HG03060 (cell line): ENCODE results near the gene CTNNA3.

ENCODE experiments used
- ATAC-seq: cut with Tn5 transposase; IDR thresholded peaks from one replicate; pipeline ENCODE4 v1.9.1; 2021; ENCODE audit warnings: low read depth, moderate number of reproducible peaks; ENCODE audit not compliant: unreplicated experiment

The CTNNA3 gene

GRCh38 chr10:66737241-66737640, 958.8 kb downstream of the CTNNA3 start:
- no peak for ATAC-seq

DNA sequence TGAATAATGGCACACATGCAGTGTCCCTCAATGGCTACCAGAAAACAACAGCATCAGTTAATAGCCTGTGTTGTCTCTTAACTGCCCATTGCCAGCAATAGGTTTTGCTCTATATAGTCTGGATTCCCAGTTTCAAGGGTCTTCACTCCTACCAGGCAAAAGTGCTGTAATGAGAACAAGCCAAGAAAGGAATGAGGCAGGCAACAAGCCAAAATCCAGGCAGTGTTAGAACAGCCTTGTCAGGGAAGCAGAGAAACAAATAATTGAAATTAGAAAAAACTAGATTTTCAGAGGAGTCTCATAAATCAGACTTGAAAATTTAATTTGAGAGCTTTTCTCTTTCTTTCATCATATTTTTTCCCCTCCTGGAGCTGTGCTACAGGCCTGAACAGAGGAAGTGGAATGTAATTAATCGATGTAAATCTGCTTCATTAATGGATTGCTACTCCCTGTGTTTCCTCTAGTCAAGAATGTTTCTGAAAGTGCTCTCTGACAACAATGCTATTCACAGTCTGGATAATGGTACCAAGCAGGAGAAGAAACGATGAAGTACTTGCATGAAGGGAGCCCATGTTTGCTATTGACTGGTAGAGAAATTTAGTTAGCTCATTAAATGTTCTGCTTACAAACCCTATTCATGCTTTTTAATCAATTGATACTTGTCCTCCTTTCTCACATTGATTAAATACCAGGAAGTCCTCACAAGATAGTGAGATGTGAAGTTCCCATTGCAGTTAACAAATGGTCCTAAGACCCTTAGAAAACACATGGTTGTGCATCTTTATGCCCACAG, 972.2 kb downstream of the CTNNA3 start:
- ATAC-seq: no peak

GRCh38 chr10:66719483-66719882, 976.5 kb downstream of the CTNNA3 start:
- ATAC-seq: no peak

GRCh38 chr10:66717231-66717981, 978.6 kb downstream of the CTNNA3 start:
- no peak for ATAC-seq

DNA sequence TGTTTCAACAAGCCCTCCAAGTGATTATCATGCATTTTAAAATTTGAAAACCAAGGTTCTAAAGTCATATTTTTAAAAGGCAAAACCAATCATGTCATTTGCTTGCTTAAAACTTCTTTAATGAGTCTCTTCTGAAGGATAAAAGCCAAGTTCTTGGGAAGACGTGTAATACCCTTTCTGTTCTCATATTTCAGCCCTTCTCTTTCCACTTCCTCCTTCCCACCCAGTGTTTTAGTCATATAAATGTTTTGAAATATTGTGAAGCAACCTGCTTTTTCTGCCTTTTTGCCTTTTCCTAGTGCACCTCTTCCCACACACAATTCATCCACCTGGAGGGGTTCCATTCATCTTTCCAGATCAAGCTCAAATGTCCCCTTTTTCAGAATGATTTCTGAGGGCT, 981.3 kb downstream of the CTNNA3 start:
- no peak for ATAC-seq

GRCh38 chr10:66713387-66713786, 982.6 kb downstream of the CTNNA3 start:
- no peak for ATAC-seq

- ATAC-seq: no peak
Measured at GRCh38 chr10:66698069-66698468, 997.9 kb downstream of the CTNNA3 start.

DNA sequence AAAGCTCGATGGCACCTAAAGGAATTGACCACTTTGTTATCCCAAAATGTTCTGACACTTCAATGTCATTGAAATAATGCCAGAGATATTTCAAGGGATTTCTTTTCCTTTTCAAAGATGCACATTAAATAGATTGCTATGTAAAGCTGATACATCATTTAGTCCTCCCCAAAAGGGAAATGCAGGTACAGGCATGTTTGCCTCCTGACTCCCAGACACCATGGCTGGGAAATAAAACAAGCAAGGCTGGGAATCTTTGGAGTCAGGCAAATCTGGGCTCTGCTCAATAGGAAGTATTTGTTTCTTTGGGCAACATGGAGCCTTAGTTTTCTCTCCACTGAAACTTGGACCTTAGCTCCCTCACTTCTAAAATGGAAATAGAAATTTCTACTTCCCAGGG, 1000.9 kb downstream of the CTNNA3 start:
- ATAC-seq: no peak

DNA sequence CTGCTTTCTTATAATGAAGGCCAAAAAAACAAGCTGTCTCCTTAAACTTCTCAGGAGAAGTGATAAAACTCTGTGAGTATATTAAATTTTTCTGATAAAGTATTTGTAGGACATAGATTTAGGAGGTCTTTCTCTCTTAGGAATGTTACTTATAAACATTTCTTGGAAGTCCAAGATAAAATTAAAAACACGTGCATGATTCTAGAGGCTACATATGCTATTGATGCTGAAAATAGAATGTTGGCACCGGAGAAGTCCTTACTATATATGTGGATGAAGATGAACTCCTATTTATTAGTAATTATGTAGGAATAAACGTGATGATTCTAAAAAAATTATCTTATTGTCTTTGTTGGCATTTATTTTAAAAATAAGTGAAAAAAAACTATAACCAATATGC, 1011.4 kb downstream of the CTNNA3 start:
- no peak for ATAC-seq

DNA sequence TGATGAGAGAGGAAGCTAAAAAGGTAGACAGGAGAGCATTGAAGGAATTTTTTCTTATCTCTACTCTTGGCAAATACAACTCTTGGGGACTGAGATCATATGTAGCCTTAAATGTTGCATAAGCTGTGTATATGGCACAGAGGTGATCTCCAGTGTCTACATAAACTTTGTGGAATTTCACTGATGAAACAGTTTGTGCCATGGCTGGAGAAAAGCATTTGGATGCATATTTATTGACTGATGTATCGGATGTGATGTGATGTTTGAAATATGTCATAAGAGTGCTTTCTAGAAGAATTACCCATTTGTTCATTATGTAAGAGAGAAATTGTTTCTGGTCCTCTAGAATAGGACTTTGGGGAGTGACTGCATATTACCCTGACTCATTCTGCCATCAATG, 1015.1 kb downstream of the CTNNA3 start:
- no peak for ATAC-seq

- ATAC-seq: no peak
Measured at GRCh38 chr10:66678521-66678920, 1017.5 kb downstream of the CTNNA3 start.

DNA sequence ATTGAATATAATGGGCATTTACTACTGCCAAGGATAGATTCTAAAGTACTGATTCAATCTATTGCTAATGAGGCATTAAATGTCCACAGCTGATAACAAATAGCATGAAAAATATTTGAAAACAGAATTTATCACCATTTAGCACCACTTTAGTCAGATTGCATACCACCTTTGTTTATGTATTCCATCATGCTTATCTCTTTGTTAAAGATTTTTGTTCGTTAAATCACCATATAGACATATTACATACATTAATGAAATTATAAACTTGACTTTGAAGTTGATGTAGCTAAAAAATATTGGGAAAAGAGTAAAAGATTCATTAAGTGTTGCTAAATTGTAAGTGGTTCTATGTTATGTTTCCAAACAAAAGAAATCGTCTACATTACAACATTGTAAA, 1022.9 kb downstream of the CTNNA3 start:
- no peak for ATAC-seq

- ATAC-seq: no peak
Measured at GRCh38 chr10:66671562-66671961, 1024.4 kb downstream of the CTNNA3 start.

DNA sequence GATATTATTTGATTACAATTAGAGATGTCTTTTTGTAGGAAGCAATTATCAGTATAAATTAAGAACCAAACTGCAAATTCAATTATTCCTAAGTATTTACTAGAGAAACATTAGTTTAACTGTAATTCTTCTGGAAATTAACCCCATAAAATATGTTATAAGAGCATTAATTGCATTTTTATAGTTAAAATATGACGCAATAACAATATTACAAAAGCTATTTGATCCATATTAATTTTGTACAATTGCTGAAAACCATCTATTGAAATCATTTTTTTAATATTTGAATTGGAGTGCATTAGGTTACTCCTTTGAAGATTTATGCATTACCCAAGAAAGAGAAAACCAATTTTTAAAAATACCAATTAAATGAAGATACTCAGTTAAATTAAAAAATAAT, 1024.9 kb downstream of the CTNNA3 start:
- ATAC-seq: no peak

GRCh38 chr10:66656499-66656898, 1039.5 kb downstream of the CTNNA3 start:
- no peak for ATAC-seq

- ATAC-seq: no peak
Measured at GRCh38 chr10:66654861-66655260, 1041.1 kb downstream of the CTNNA3 start.

DNA sequence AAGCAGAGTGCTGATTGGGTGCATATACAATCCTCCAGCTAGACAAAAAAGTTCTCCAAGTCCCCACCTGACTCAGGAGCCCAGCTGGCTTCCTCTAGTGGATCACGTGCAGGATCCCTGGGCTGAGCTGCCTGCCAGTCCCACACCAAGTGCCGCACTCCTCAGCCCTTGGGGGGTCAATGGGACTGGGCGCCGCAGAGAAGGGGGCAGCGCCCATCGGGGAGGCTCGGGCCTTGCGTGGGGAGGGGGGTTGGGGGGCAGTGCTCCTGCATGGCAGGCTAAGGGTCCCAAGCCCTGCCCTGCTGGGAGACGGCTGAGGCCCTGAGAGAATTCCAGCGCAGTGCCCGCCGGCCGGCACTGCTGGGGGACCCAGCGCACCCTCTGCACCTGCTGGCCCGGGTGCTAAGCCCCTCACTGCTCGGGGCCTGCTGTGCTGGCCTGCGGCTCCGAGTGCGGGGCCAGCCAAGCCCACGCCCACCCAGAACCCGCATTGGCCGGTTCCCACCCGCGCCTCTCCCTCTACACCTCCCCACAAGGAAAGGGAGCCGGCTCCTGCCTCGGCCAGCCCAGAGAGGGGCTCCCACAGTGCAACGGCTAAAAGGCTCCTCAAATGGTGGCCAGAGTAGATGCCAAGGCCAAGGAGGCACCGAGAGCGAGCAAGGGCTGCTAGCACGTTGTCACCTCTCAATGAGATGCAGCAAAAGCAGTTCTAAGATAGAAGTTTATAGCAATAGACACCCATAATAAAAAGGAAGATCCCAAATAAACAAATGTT, 1044.5 kb downstream of the CTNNA3 start:
- no peak for ATAC-seq

GRCh38 chr10:66649626-66650025, 1046.4 kb downstream of the CTNNA3 start:
- ATAC-seq: no peak

- ATAC-seq: no peak
Measured at GRCh38 chr10:66642217-66642616, 1053.8 kb downstream of the CTNNA3 start.

DNA sequence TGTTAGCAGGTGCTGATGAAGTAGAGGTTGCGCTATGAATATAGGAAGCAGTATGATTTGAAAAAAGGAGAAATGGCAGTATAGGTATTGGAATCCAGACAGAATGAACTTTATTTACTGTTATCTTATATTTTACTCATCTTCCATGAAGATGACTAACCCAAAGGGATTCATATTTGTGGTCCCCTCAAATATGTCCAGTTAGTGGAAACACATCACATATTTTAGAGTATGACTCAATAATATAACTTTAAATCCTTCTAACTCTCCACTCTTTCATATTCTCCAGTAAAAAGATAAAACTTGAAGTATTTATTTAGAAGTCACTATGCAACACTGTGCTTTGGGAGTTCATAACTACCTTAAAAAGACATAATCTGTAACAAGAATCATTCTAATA, 1056.6 kb downstream of the CTNNA3 start:
- no peak for ATAC-seq
